ENCODE data around the gene CCNC. TPM values are rescaled to one million over a fixed set of nuclear protein-coding genes. Genes with fewer than 3 reads are reported as not detected.

The CCNC gene
- polyA plus RNA-seq (111 and 117 TPM in 2 replicates), polyA minus RNA-seq (75.2 and 226 TPM in 2 replicates)

DNA sequence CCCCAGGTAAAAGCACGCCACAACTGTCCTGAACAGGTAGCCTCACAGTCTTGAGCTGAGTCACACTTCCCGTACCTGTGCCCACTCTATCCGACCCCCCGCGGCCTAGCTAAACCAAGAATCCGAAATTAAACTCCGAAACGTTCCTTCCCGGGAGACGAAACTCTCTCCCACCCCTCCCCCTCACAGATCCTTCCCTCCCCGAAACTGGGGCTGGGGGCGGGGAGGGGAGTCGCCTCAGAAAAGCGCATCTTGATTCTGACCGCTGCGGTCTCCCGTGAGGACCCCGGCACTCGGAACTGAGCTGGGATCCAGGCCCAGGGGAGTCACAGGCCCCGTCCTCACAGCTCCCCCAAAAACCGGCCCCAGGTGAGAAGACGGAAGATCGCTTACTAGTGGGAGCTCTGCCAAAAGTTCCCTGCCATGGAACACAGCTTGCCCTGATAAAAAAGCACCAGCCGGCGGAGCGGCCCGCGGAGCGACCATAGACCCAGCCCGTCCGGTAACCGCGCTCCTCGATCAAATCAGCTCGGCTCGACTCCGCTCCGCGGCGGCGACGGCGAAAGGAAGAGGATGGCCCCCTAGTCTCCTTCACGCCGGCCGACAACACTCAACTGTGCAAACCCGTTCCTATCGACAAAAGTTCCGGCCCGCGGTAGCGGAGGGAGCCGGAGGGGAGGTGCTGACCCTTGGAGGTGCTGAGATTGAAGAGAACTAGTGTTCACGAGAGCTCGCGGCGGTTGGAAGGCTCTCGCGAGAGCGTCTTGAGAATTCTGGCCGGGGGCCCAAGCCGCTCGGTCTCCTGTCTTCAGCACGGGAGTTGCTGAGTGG, at the start of gene CCNC:
Gene CCNC, minus strand, starts transcription at position 558 of the 831 bp plus-strand sequence. Its CDS starts 133 bp downstream, at position 425.
- Histone ChIP-seq H3K9me3 (ENCODE audit: low read length) (no peaks in the 10 kb centered on the region), H3F3A (ENCODE audit: insufficient read depth, low read length, poor library complexity, severe bottlenecking) (no peaks in the 10 kb centered on the region), H4K20me1 (ENCODE audit: insufficient read depth) (no peaks in the 10 kb centered on the region), H3K79me2 (replicated peaks; ENCODE audit: insufficient read depth, low read length) (peaks cover 46% of the 10 kb centered on the region), H3K27ac (ENCODE audit: low read length) (peak within 1 kb of the TSS; percentile 70), H3K27me3 (ENCODE audit: insufficient read depth, low read depth, low read length) (no peaks in the 10 kb centered on the region), H3K4me2 (ENCODE audit: low read length) (peak within 1 kb of the TSS; percentile 43), H3K36me3 (ENCODE audit: insufficient read depth, low read length) (no peaks in the 10 kb centered on the region), H3K9ac (ENCODE audit: low read length) (peak within 1 kb of the TSS; percentile 79), H2AFZ (ENCODE audit: low read depth, low read length) (peak within 1 kb of the TSS; percentile 86), H3K4me3 (ENCODE audit: low read length) (peak within 1 kb of the TSS; percentile 70), H3K9me2 (ENCODE audit: insufficient read depth, low read length) (no peaks in the 10 kb centered on the region)
- TF ChIP-seq, protein P1, sequence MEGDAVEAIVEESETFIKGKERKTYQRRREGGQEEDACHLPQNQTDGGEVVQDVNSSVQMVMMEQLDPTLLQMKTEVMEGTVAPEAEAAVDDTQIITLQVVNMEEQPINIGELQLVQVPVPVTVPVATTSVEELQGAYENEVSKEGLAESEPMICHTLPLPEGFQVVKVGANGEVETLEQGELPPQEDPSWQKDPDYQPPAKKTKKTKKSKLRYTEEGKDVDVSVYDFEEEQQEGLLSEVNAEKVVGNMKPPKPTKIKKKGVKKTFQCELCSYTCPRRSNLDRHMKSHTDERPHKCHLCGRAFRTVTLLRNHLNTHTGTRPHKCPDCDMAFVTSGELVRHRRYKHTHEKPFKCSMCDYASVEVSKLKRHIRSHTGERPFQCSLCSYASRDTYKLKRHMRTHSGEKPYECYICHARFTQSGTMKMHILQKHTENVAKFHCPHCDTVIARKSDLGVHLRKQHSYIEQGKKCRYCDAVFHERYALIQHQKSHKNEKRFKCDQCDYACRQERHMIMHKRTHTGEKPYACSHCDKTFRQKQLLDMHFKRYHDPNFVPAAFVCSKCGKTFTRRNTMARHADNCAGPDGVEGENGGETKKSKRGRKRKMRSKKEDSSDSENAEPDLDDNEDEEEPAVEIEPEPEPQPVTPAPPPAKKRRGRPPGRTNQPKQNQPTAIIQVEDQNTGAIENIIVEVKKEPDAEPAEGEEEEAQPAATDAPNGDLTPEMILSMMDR (IDR thresholded peaks at IDR 0.05; ENCODE audit: poor library complexity, severe bottlenecking) = peak; percentile 11
- TF ChIP-seq SMC3 (conservative IDR thresholded peaks at IDR 0.05; ENCODE audit: poor library complexity) (peak; percentile 53), EZH2 (IDR thresholded peaks at IDR 0.05; ENCODE audit: borderline replicate concordance, insufficient read depth, low read length, poor library complexity, severe bottlenecking) (no peak), EP300 (conservative IDR thresholded peaks at IDR 0.05; ENCODE audit: poor library complexity, severe bottlenecking) (no peak), RAD21 (conservative IDR thresholded peaks at IDR 0.05) (peak; percentile 24), TAF1 (IDR thresholded peaks at IDR 0.05; ENCODE audit: low read depth) (peak; percentile 96), POLR2AphosphoS5 (IDR thresholded peaks at IDR 0.05) (peak; percentile 96), MXI1 (conservative IDR thresholded peaks at IDR 0.05; ENCODE audit: poor library complexity, severe bottlenecking) (peak; percentile 42)
- TF ChIP-seq, protein P2, sequence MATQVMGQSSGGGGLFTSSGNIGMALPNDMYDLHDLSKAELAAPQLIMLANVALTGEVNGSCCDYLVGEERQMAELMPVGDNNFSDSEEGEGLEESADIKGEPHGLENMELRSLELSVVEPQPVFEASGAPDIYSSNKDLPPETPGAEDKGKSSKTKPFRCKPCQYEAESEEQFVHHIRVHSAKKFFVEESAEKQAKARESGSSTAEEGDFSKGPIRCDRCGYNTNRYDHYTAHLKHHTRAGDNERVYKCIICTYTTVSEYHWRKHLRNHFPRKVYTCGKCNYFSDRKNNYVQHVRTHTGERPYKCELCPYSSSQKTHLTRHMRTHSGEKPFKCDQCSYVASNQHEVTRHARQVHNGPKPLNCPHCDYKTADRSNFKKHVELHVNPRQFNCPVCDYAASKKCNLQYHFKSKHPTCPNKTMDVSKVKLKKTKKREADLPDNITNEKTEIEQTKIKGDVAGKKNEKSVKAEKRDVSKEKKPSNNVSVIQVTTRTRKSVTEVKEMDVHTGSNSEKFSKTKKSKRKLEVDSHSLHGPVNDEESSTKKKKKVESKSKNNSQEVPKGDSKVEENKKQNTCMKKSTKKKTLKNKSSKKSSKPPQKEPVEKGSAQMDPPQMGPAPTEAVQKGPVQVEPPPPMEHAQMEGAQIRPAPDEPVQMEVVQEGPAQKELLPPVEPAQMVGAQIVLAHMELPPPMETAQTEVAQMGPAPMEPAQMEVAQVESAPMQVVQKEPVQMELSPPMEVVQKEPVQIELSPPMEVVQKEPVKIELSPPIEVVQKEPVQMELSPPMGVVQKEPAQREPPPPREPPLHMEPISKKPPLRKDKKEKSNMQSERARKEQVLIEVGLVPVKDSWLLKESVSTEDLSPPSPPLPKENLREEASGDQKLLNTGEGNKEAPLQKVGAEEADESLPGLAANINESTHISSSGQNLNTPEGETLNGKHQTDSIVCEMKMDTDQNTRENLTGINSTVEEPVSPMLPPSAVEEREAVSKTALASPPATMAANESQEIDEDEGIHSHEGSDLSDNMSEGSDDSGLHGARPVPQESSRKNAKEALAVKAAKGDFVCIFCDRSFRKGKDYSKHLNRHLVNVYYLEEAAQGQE (IDR thresholded peaks at IDR 0.05; ENCODE audit: borderline replicate concordance) = peak; percentile 82

DNA sequence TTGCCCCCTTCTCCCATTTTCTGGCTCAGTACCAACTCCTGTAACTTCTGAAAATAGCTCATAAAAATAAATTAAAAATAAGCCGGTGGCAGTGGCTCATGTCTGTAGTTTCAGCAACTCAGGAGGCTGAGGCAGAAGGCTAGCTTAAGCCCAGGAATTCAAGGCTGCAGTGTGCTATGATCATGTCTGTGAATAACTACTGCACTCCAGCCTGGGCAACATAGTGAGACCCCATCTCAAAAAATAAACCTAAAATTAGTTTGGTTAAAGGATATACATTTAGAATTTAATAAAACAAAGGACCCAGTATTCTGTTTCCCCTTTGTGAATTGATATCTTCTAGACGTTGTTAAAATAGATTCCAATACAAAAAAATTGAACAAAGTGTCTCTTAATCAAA, 48.7 kb upstream of the CCNC start:
- no peak overlapping the region for H3K4me3 ChIP-seq (ENCODE audit: low read length)
- H3K27ac ChIP-seq (ENCODE audit: low read length) = no peak overlapping the region
- H3K4me2 ChIP-seq (ENCODE audit: low read length) = no peak overlapping the region
- H2AFZ ChIP-seq (ENCODE audit: low read depth, low read length) = no peak overlapping the region
- H3F3A ChIP-seq (ENCODE audit: insufficient read depth, low read length, poor library complexity, severe bottlenecking) = no peaks in the 10 kb centered on the region
- no peaks in the 10 kb centered on the region for H3K36me3 ChIP-seq (ENCODE audit: insufficient read depth, low read length)
- no peaks in the 10 kb centered on the region for H3K9me2 ChIP-seq (ENCODE audit: insufficient read depth, low read length)
- no peaks in the 10 kb centered on the region for H4K20me1 ChIP-seq (ENCODE audit: insufficient read depth)
- TF ChIP-seq EP300 (conservative IDR thresholded peaks at IDR 0.05; ENCODE audit: poor library complexity, severe bottlenecking) (no peak), MXI1 (conservative IDR thresholded peaks at IDR 0.05; ENCODE audit: poor library complexity, severe bottlenecking) (no peak), EZH2 (IDR thresholded peaks at IDR 0.05; ENCODE audit: borderline replicate concordance, insufficient read depth, low read length, poor library complexity, severe bottlenecking) (no peak), RAD21 (conservative IDR thresholded peaks at IDR 0.05) (no peak)
- TF ChIP-seq, protein P1 (IDR thresholded peaks at IDR 0.05; ENCODE audit: poor library complexity, severe bottlenecking) = no peak
- peaks cover 100% of the 10 kb centered on the region for H3K27me3 ChIP-seq (ENCODE audit: insufficient read depth, low read depth, low read length)
- H3K79me2 ChIP-seq (replicated peaks; ENCODE audit: insufficient read depth, low read length) = no peaks in the 10 kb centered on the region
- H3K9ac ChIP-seq (ENCODE audit: low read length) = no peak overlapping the region
- H3K9me3 ChIP-seq (ENCODE audit: low read length) = peaks cover 15% of the 10 kb centered on the region

Measured in neural cell (in vitro differentiated cells).